Fibroblast of the aortic adventitia (primary cell): ENCODE results near the gene COL6A2. TPM values are rescaled to one million over a fixed set of nuclear protein-coding genes. Genes with fewer than 3 reads are reported as not detected.

Source experiments
- DNase-seq: peaks from one replicate; pipeline ENCODE4 v3.0.0-alpha.2; 2010; ENCODE audit warnings: low read depth
- H3K4me3 ChIP-seq: 2 replicates; pipeline ENCODE4 v1.5.1; 2011; ENCODE audit warnings: low read depth, mild to moderate bottlenecking, control low read depth, low read length, moderate library complexity
- total RNA-seq: library from RNA; depleted of rRNA; stranded (reverse); fragments of >200 nt; gene quantifications from 2 replicates; pipeline ENCODE4 v1.2.3, GENCODE V29; 2012; ENCODE audit warnings: low replicate concordance
- TF ChIP-seq, protein P1 (sequence below): IDR thresholded peaks from 2 replicates; pipeline ENCODE4 v1.5.1; 2011; ENCODE audit warnings: mild to moderate bottlenecking, low read length, control low read depth, inconsistent platforms; ENCODE audit not compliant: insufficient read depth

COL6A2 gene
- total RNA-seq, 1 donor: 1,068 TPM

DNA sequence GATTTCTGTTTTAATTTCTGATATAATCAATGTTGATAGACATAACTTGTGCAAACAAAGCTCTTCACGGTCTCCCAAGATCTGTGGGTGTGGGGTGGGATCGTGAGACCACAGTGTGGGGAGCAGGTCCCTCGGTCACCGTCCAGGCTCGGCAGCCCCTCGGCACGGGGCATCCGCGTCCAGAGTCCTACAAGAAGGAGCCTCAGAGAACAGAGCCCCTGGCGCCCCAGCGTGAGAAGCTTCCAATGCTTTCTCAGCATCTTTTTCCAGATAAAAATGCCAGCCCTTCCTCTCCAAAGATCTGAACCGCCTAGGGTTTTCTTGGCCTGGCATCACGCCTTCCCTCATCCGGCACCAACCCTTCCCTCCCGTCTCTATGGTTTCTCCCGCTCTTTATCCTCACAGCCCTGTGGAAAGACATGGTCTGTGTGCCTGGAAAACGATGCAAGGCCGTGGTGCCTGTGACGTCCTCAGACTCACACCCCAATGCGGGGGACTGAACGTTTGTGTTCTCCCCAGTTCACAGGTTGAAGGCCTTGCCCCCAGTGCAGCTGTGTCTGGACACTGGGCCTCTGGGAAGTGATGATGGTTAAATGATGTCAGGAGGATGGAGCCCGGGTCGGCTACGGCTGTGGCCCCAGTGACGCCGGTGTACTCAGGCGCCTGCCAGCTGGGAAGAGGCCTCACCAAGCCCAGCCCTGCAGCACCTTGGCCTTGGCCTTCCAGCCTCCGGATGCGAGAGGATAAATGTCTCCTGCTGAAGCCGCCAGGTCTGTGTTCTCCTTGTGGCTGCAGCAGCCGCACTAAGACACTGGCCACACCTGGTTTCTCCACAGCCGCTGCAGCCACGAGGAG lies 45.9 kb upstream of the COL6A2 start:
- DNase-seq: no peak
- TF ChIP-seq, protein P1, sequence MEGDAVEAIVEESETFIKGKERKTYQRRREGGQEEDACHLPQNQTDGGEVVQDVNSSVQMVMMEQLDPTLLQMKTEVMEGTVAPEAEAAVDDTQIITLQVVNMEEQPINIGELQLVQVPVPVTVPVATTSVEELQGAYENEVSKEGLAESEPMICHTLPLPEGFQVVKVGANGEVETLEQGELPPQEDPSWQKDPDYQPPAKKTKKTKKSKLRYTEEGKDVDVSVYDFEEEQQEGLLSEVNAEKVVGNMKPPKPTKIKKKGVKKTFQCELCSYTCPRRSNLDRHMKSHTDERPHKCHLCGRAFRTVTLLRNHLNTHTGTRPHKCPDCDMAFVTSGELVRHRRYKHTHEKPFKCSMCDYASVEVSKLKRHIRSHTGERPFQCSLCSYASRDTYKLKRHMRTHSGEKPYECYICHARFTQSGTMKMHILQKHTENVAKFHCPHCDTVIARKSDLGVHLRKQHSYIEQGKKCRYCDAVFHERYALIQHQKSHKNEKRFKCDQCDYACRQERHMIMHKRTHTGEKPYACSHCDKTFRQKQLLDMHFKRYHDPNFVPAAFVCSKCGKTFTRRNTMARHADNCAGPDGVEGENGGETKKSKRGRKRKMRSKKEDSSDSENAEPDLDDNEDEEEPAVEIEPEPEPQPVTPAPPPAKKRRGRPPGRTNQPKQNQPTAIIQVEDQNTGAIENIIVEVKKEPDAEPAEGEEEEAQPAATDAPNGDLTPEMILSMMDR: no peak

DNA sequence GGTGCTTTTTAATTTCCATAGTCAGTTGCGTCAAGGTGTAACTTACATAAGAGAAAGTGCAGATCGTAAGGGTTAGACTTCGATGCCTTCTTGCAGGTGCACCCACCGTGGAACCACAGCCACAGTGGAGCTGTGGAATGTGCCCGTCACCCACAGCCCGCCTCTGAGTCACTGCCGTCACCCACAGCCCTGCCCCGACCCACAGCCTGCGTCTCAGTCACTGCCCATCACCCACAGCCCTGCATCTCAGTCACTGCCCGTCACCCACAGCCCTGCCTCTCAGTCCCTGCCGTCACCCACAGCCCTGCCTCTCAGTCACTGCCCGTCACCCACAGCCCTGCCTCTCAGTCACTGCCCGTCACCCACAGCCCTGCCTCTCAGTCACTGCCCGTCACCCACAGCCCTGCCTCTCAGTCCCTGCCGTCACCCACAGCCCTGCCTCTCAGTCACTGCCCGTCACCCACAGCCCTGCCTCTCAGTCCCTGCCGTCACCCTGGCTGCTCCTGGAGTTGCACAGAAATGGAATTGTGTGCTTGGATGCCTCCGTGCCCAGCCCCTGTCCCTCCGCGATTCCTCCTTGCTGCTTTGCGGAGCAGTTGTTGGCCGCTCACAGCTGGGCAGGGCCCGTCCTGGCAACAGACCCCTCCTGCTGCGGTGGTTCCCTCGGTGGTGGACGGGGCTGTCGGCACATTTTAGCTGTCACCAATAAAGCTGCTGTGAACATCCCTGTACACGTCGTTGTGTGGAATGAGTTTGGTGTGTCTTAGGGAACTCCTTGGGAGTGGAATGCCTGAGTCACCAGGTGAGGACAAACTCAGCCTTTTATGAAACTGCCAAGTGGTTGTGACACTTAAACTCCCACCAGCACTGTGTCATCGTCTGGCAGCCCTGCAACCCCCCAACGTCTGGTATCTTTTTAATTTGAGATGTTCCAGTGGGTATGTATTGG lies 44.9 kb upstream of the COL6A2 start:
- peak; percentile 60 for DNase-seq
- TF ChIP-seq, protein P1: no peak
- no peak overlapping the region for H3K4me3 ChIP-seq

More for the DNA sequence above, 45.9 kb upstream of the COL6A2 start:
- H3K4me3 ChIP-seq: no peak overlapping the region

- no peak overlapping the region for H3K4me3 ChIP-seq
- DNase-seq: no peak
- TF ChIP-seq, protein P1: no peak
Measured at GRCh38 chr21:46054031-46054430, 43.9 kb upstream of the COL6A2 start.

DNA sequence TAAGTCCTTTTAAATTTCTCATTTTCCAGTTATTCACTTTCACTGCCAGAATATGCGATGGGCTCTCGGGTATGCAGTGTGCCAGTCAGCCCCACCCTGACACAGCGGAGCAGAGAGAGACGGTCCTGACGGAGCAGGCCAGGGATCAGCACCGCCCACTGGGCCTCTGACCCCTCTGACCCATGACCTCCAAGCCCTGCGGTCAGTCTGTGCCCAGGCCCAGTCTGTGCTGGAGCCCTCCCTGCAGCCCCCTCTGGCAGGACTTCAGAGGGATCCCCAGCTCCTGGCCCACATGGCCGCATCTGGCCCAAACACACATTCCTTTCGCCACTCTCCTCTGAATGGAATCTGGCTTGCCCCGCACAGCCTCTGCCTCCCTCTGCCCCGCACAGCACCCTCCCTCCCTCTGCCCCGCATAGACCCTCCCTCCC lies 43.4 kb upstream of the COL6A2 start:
- no peak overlapping the region for H3K4me3 ChIP-seq
- peak; percentile 65 for DNase-seq
- TF ChIP-seq, protein P1: no peak

- TF ChIP-seq, protein P1: no peak
- peak; percentile 48 for DNase-seq
- H3K4me3 ChIP-seq: no peak overlapping the region
Measured at GRCh38 chr21:46055863-46056281, 42.0 kb upstream of the COL6A2 start.

DNA sequence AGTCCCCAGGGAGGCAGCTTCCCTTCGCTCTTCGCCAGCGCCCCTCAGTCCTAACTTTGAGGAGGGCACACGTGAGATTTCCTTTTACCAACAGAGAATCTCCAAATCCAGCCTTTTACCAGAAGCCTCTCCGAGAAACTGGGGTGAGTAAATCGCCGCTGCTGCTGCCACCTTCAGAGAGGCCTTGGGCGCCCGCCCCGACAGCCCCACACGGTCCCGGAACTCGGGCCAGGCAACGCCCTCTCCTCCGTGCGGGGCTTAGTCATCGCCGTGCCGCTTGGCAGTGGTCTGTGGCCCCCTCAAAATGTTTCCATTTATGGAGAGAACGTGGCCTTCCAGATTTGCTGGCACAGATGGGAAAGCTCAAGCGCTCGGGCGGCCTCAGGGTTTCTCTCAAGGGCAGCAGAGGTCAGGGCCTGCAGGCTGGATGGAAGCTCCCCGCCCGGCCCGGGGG lies 41.4 kb upstream of the COL6A2 start:
- H3K4me3 ChIP-seq: no peak overlapping the region
- TF ChIP-seq, protein P1: no peak
- DNase-seq: peak; percentile 84
